ENCODE results near the gene C1orf116. TPM values are rescaled to one million over a fixed set of nuclear protein-coding genes. Genes with fewer than 3 reads are reported as not detected.

The C1orf116 gene
- polyA plus RNA-seq, 1 of the 3 experiments (the other 2 are of a cell fraction) = 0.02 TPM

- TF ChIP-seq, protein P1, sequence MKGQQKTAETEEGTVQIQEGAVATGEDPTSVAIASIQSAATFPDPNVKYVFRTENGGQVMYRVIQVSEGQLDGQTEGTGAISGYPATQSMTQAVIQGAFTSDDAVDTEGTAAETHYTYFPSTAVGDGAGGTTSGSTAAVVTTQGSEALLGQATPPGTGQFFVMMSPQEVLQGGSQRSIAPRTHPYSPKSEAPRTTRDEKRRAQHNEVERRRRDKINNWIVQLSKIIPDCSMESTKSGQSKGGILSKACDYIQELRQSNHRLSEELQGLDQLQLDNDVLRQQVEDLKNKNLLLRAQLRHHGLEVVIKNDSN (IDR thresholded peaks at IDR 0.05; ENCODE audit: borderline replicate concordance, low read depth) = no peak
- peak; percentile 39; the same call in 1 of the 2 replicates for TF ChIP-seq RCOR1 (IDR thresholded peaks at IDR 0.05; ENCODE audit: low read length)
Measured at GRCh38 chr1:207050480-207051190, 18.1 kb upstream of the C1orf116 start (continued).

DNA sequence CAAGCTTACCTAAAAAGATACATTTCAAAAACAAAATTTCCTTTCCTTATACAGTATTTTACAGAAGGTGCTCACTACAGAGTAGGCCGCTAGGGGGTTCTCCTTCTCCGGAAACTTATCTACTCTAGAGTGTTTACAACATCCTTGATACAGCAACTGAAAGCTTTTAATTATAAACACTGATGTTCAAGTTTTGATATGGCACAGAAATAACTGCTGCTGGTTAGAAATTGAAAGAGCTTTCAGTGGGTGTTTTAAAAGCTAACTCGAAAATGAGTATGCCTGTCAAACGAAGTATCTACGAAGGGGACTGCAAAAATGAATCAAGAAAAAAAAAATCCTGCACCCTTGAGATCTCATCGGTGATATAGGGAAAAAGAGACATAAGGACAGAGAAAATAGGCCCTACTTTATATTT lies 17.4 kb upstream of the C1orf116 start:
- Histone ChIP-seq H3K9me2 (no peaks in the 10 kb centered on the region), H3K36me3 (replicated peaks in 1 of 2; ENCODE audit: control insufficient read depth in 1 of 2, insufficient read depth in 2 of 2, low read length in 1 of 2) (peaks cover 34 to 44% of the 10 kb centered on the region in 2 experiments), H3K9me3 (no peaks in the 10 kb centered on the region), H3K27ac (ENCODE audit: low read depth in 2 of 2, low read length in 1 of 2) (peak overlapping the region; percentile 77 to 89), H3K27me3 (ENCODE audit: insufficient read depth) (no peaks in the 10 kb centered on the region), H3K4me1 (ENCODE audit: control insufficient read depth in 1 of 2, insufficient read depth in 2 of 2, low read depth in 1 of 2, low read length in 1 of 2) (peaks cover 23 to 26% of the 10 kb centered on the region in 2 experiments), H3K4me2 (peak overlapping the region; percentile 90), H2AFZ (ENCODE audit: low read depth) (peak overlapping the region; percentile 96; the same call in 1 of the 2 replicates), H4K20me1 (ENCODE audit: insufficient read depth) (peaks cover 13% of the 10 kb centered on the region), H3F3A (replicated peaks; ENCODE audit: insufficient read depth) (peaks cover 17% of the 10 kb centered on the region), H3K79me2 (ENCODE audit: insufficient read depth) (peaks cover 57% of the 10 kb centered on the region), H3K4me3 (ENCODE audit: low read depth in 2 of 2, low read length in 1 of 2) (peak overlapping the region; percentile 77 to 97), H3K9ac (peak overlapping the region; percentile 96)
- peak; percentile 55 for DNase-seq
- ChIA-PET POLR2A (no interaction called here), CTCF (interaction anchor here (0.5 to 2.0 kb wide), 27 partner anchors 8 to 449 kb away, joined by 3 to 30 read pairs (median 5); partner anchors contain the start of gene C1orf116)
- 1% methylated on average over 6 of the region's 6 CpGs for WGBS (ENCODE audit: low lambda C conversion rate)
- TF ChIP-seq, protein P2, sequence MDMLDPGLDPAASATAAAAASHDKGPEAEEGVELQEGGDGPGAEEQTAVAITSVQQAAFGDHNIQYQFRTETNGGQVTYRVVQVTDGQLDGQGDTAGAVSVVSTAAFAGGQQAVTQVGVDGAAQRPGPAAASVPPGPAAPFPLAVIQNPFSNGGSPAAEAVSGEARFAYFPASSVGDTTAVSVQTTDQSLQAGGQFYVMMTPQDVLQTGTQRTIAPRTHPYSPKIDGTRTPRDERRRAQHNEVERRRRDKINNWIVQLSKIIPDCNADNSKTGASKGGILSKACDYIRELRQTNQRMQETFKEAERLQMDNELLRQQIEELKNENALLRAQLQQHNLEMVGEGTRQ (IDR thresholded peaks at IDR 0.05; ENCODE audit: borderline replicate concordance, low read depth, low read length) = no peak
- TF ChIP-seq ZBTB33 (IDR thresholded peaks at IDR 0.05; ENCODE audit: borderline replicate concordance, low read depth) = no peak
- peak; percentile 67 for TF ChIP-seq RAD21 (IDR thresholded peaks at IDR 0.05; ENCODE audit: low read length)
- TF ChIP-seq, protein P3, sequence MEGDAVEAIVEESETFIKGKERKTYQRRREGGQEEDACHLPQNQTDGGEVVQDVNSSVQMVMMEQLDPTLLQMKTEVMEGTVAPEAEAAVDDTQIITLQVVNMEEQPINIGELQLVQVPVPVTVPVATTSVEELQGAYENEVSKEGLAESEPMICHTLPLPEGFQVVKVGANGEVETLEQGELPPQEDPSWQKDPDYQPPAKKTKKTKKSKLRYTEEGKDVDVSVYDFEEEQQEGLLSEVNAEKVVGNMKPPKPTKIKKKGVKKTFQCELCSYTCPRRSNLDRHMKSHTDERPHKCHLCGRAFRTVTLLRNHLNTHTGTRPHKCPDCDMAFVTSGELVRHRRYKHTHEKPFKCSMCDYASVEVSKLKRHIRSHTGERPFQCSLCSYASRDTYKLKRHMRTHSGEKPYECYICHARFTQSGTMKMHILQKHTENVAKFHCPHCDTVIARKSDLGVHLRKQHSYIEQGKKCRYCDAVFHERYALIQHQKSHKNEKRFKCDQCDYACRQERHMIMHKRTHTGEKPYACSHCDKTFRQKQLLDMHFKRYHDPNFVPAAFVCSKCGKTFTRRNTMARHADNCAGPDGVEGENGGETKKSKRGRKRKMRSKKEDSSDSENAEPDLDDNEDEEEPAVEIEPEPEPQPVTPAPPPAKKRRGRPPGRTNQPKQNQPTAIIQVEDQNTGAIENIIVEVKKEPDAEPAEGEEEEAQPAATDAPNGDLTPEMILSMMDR (IDR thresholded peaks at IDR 0.05) = peak; percentile 92
- peak; percentile 51 for TF ChIP-seq SMC3 (IDR thresholded peaks at IDR 0.05; ENCODE audit: low read depth, low read length)

Data from SK-N-SH (cell line).